RPMI7951 (cell line): ENCODE results near the gene TFPI2. TPM values are rescaled to one million over a fixed set of nuclear protein-coding genes. Genes with fewer than 3 reads are reported as not detected.

Source experiments
- DNase-seq: peaks from one replicate; pipeline ENCODE4 v3.0.0-alpha.2; 2012; ENCODE audit warnings: low read depth
- total RNA-seq: library from RNA; depleted of rRNA; stranded (reverse); fragments of >200 nt; shearing (Covaris generic); gene quantifications from 2 replicates; pipeline ENCODE4 v1.2.3, GENCODE V29; 2014

The TFPI2 gene
- total RNA-seq, 1 experiment from 2014 or later, result 229 TPM

GRCh38 chr7:93910076-93910994, 19.8 kb upstream of the TFPI2 start:
- peak; percentile 89 for DNase-seq

- DNase-seq, result no peak
Observed at GRCh38 chr7:93906267-93906666, 15.7 kb upstream of the TFPI2 start, which contains the start of gene GNGT1. Gene GNGT1 (plus strand): TSS chr7:93906567. CDS start chr7:93906747, 180 bp downstream.

DNA sequence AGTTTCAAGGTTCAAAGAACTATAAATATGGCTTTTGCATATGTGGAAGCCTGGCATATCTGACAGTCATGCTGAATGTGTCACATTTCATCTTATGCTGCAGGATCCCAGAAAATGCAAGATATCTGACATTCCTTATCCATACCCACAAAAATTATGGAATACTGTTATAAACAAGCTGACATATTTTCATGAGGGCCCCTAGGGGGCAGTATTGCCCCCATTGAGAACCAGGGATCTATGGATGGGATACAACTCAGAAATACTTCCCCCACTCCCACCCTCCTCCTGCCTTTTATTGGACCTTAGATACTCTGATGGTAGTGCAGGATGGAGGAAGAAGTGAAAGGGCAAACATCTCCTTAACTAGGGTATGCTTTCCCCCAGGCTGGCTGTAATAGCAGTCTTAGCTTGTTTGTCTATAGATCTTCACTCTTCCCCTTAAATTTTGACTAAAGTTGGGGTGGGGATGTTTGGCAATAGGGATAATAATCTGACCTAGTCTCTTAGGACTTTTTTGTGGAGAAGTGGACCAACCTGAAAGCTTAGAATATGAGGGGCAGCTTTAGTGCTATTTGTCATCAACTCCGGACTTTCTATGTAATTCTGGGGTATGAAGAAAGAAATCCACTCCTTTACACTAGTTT, 12.3 kb upstream of the TFPI2 start:
- peak; percentile 73 for DNase-seq

- DNase-seq, result no peak
Observed at GRCh38 chr7:93897680-93898079, 7.1 kb upstream of the TFPI2 start.

GRCh38 chr7:93895859-93896600, 5.5 kb upstream of the TFPI2 start:
- no peak for DNase-seq

- peak; percentile 37 for DNase-seq
Observed at GRCh38 chr7:93894966-93895640, 4.5 kb upstream of the TFPI2 start.

DNA sequence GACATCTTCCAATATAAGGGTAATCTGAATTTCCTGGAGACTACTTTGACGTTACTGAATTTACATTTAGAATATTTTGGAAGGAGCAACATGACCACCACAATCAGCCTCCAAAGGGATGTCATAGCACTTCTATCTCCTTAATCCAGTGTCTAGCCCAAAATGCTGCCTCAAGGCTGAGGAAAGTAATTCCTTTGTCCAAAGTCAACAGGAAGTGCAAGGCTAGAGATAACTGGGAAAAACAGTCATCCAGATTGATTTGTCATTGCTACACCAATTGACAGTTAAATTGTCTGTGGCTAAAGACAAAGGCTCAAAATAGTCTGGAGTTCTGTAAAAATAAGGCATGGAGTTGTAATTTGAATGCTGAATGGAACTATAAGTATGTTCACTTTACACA, 3.9 kb upstream of the TFPI2 start:
- peak; percentile 58 for DNase-seq

GRCh38 chr7:93890041-93890463, 501 bp downstream of the TFPI2 start:
- DNase-seq, result peak; percentile 63

DNA sequence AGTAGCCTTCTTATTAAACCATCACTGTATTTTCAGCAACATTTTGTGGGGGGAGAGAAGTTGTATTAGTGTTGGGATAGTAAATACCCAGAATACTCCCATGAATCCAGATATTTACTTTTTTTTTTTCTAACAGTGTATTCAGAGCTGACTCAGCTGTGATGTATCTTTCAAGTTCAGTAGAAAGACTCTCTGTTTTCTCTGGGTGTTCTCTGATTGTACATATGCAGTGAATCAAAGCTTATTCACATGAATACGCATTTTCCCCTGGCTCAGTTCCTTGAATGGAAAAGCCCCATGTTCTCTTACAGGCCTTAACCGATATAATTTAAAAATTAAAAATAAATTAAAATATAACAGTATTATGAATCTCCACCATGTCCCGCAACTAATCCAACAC, 1.3 kb downstream of the TFPI2 start:
- peak; percentile 70 for DNase-seq

DNA sequence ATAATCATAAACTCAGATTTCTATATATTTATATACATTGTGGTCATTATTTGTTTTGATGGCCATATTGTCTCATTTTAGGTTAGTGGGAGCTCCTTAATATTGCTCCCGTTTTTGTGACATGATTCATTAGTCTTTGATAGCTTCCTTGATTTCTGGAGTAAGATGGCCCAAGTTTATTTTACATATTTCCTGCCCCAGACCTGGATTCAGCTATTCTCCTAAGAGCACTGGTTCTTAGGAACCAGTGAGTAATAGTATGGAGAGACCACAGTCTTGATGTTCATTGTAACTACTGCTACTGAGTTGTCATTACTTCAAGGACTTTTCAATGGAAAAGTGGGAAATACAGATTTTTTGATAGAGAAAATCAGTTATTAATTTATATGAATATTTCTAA, 6.0 kb downstream of the TFPI2 start:
- no peak for DNase-seq

DNA sequence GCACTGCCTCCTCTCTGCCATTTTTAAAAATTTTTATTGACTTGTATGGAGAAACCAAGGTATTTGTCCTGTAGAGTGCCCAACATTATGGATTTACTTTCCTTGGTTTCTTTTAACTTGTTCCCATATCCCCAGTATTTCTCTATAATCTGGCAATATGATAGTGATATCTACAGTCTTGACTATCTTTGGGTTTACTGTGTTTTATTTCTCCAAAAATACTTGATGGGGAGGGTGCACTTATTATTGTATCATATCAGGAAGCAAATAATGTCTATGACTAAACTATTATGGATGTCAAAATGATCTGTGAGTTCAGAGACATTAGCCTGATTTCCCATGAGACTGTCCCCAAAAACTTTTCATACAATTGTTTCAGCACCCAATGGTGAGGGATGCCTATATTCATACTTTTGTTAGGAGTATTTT, 6.6 kb downstream of the TFPI2 start:
- DNase-seq, result no peak

GRCh38 chr7:93883078-93883916, 7.3 kb downstream of the TFPI2 start:
- peak; percentile 18 for DNase-seq

GRCh38 chr7:93882468-93882867, 8.1 kb downstream of the TFPI2 start:
- no peak for DNase-seq

GRCh38 chr7:93879356-93879755, 11.2 kb downstream of the TFPI2 start:
- no peak for DNase-seq

- peak; percentile 81 for DNase-seq
Observed at GRCh38 chr7:93877742-93878141, 12.8 kb downstream of the TFPI2 start.

GRCh38 chr7:93873998-93874574, 16.5 kb downstream of the TFPI2 start:
- no peak for DNase-seq

GRCh38 chr7:93866886-93867285, 23.7 kb downstream of the TFPI2 start:
- no peak for DNase-seq

DNA sequence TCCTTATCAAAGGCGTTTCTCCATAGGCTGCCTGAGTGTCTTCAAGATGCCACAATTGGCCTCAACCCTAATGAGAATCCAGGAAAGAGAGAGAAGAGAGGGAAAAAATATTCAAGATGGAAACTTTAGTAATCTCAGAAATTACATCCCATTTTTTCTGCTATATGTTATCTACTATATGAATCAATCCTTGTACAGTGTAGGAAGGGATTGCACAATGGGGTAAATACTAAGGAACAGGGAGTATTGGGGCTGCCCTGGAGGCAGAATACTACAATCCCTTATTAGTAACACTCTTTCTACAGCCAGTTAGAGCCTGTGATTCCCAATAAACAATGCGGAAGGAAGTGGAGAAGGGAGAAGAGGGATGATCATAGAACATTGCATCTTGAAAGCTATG, 27.9 kb downstream of the TFPI2 start:
- no peak for DNase-seq

GRCh38 chr7:93861325-93861949, 29.1 kb downstream of the TFPI2 start:
- no peak for DNase-seq

- DNase-seq, result no peak
Observed at GRCh38 chr7:93860261-93860660, 30.3 kb downstream of the TFPI2 start.
